SK-N-SH (cell line): Measurements from ENCODE around the gene PDE4B. TPM values are rescaled to one million over a fixed set of nuclear protein-coding genes. Genes with fewer than 3 reads are reported as not detected.

Experiments used
- CTCF ChIA-PET: fragments of 300-600, 350-600 bp; formaldehyde crosslinking; extraction: SDS; loops from one replicate; lab custom pipeline; 2021; lab: Yijun Ruan, JAX
- POLR2A ChIA-PET: fragments of 350-600 bp; sonication (Branson Sonifier 250); formaldehyde crosslinking; extraction: SDS; loops from one replicate; lab custom pipeline; 2020; ENCODE audit warnings: antibody characterized with exemption, inconsistent platforms; lab: Yijun Ruan, JAX
- DNase-seq: peaks from one replicate; pipeline ENCODE4 v3.0.0; 2012
- H2AFZ ChIP-seq: fragments of 200-600 bp; sonication (generic); 2 replicates; pipeline ENCODE4 v1.8.1; 2016; ENCODE audit warnings: antibody characterized with exemption, mild to moderate bottlenecking, low read depth
- H3F3A ChIP-seq: fragments of 200-600 bp; sonication (generic); replicated peaks from 2 replicates; pipeline ENCODE3; 2016; ENCODE audit warnings: antibody characterized with exemption, mild to moderate bottlenecking; ENCODE audit not compliant: insufficient read depth
- H3K27ac ChIP-seq, 2 experiments: fragments of 200-500 bp in 1 of 2; fragments of 200-600 bp in 1 of 2; sonication (Bioruptor generic) in 1 of 2; sonication (generic), shearing (Covaris generic) in 1 of 2; 2 replicates each; pipeline versions ENCODE4 v1.5.1 to v1.6.1; 2014 to 2016; ENCODE audit warnings: low read depth in 2 of 2, inconsistent platforms in 1 of 2, low read length in 1 of 2, mild to moderate bottlenecking in 1 of 2, mixed read lengths in 1 of 2
- H3K27me3 ChIP-seq: fragments of 200-600 bp; sonication (generic), shearing (Covaris generic); 2 replicates; pipeline ENCODE4 v1.6.1; 2016; ENCODE audit warnings: mixed run types; ENCODE audit not compliant: insufficient read depth
- H3K36me3 ChIP-seq, 2 experiments: fragments of 200-500 bp in 1 of 2; fragments of 200-600 bp in 1 of 2; sonication (Bioruptor generic) in 1 of 2; sonication (generic) in 1 of 2; replicated peaks in 1 of 2; 2 replicates each; pipeline versions ENCODE3 to v1.5.1; 2014 to 2016; ENCODE audit warnings: low read length in 1 of 2, mild to moderate bottlenecking in 1 of 2; ENCODE audit not compliant: insufficient read depth in 2 of 2, control insufficient read depth in 1 of 2
- H3K4me1 ChIP-seq, 2 experiments: fragments of 200-500 bp in 1 of 2; fragments of 200-600 bp in 1 of 2; sonication (Bioruptor generic) in 1 of 2; sonication (generic), shearing (Covaris generic) in 1 of 2; 2 replicates each; pipeline versions ENCODE4 v1.5.1 to v1.6.1; 2014 to 2016; ENCODE audit warnings: low read depth in 1 of 2, low read length in 1 of 2, mixed run types in 1 of 2; ENCODE audit not compliant: insufficient read depth in 2 of 2, control insufficient read depth in 1 of 2
- H3K4me2 ChIP-seq: fragments of 200-600 bp; sonication (generic), shearing (Covaris generic); 2 replicates; pipeline ENCODE4 v1.6.1; 2017; ENCODE audit warnings: mixed run types
- H3K4me3 ChIP-seq, 2 experiments: fragments of 200-500 bp in 1 of 2; fragments of 200-600 bp in 1 of 2; sonication (Bioruptor generic) in 1 of 2; sonication (generic), shearing (Covaris generic) in 1 of 2; 2 replicates each; pipeline versions ENCODE4 v1.5.1 to v1.8.1; 2014 to 2016; ENCODE audit warnings: low read depth in 2 of 2, inconsistent platforms in 1 of 2, low read length in 1 of 2, mild to moderate bottlenecking in 1 of 2, mixed read lengths in 1 of 2, moderate library complexity in 1 of 2
- H3K79me2 ChIP-seq: fragments of 200-600 bp; sonication (generic); 2 replicates; pipeline ENCODE4 v1.8.1; 2017; ENCODE audit warnings: mild to moderate bottlenecking; ENCODE audit not compliant: insufficient read depth
- H3K9ac ChIP-seq: fragments of 200-600 bp; sonication (generic); 2 replicates; pipeline ENCODE4 v1.6.1; 2017; ENCODE audit warnings: mixed run types
- H3K9me2 ChIP-seq: fragments of 200-600 bp; sonication (generic); 2 replicates; pipeline ENCODE4 v1.6.1; 2017; ENCODE audit warnings: mixed run types
- H3K9me3 ChIP-seq: fragments of 200-600 bp; sonication (generic); 2 replicates; pipeline ENCODE4 v1.6.1; 2017; ENCODE audit warnings: mixed run types, mild to moderate bottlenecking, moderate library complexity
- H4K20me1 ChIP-seq: fragments of 200-600 bp; sonication (generic); 2 replicates; pipeline ENCODE4 v1.6.1; 2017; ENCODE audit warnings: mild to moderate bottlenecking, mixed run types; ENCODE audit not compliant: insufficient read depth
- CHD2 ChIP-seq: fragments of 150-350 bp; IDR thresholded peaks from 2 replicates; pipeline ENCODE4 v1.6.1; 2018; ENCODE audit warnings: low read length; ENCODE audit not compliant: partially characterized antibody
- EP300 ChIP-seq, 2 experiments: IDR thresholded peaks; 2 replicates each; pipeline versions ENCODE4 v1.4.0 to v1.6.1; 2012; ENCODE audit warnings: borderline replicate concordance in 1 of 2, low read depth in 1 of 2, low read length in 1 of 2
- EZH2phosphoT487 ChIP-seq: fragments of 200-600 bp; sonication (generic); IDR thresholded peaks from 2 replicates; pipeline ENCODE4 v1.6.1; 2017; ENCODE audit warnings: low read depth, mixed run types, mild to moderate bottlenecking, antibody characterized with exemption, moderate library complexity, borderline replicate concordance
- FOSL2 ChIP-seq: IDR thresholded peaks from 2 replicates; pipeline ENCODE4 v1.4.0; 2012; ENCODE audit warnings: low read depth, mild to moderate bottlenecking, moderate library complexity, borderline replicate concordance
- FOXM1 ChIP-seq: IDR thresholded peaks from 2 replicates; pipeline ENCODE4 v1.4.0; 2012; ENCODE audit warnings: low read depth, mild to moderate bottlenecking
- GABPA ChIP-seq: IDR thresholded peaks from 2 replicates; pipeline ENCODE4 v1.4.0; 2012; ENCODE audit warnings: low read depth, mild to moderate bottlenecking
- GATA2 ChIP-seq: sonication (generic); formaldehyde crosslinking; IDR thresholded peaks from 2 replicates; pipeline ENCODE4 v1.5.0; 2020; ENCODE audit warnings: mild to moderate bottlenecking, missing genetic modification reagents
- JUND ChIP-seq: IDR thresholded peaks from 2 replicates; pipeline ENCODE4 v1.4.0; 2012
- MAX ChIP-seq: IDR thresholded peaks from 2 replicates; pipeline ENCODE4 v1.4.0; 2012; ENCODE audit warnings: low read depth
- NFIC ChIP-seq: IDR thresholded peaks from 2 replicates; pipeline ENCODE4 v1.4.0; 2012; ENCODE audit warnings: borderline replicate concordance
- RAD21 ChIP-seq: IDR thresholded peaks from 2 replicates; pipeline ENCODE4 v1.6.1; 2012; ENCODE audit warnings: mild to moderate bottlenecking, low read length
- RCOR1 ChIP-seq: fragments of 150-350 bp; IDR thresholded peaks from 2 replicates; pipeline ENCODE4 v1.6.1; 2017; ENCODE audit warnings: antibody characterized with exemption, low read length
- RXRA ChIP-seq: IDR thresholded peaks from 2 replicates; pipeline ENCODE4 v1.4.0; 2012; ENCODE audit warnings: low read depth, mild to moderate bottlenecking, borderline replicate concordance
- SIN3A ChIP-seq: IDR thresholded peaks from 2 replicates; pipeline ENCODE4 v1.6.1; 2012; ENCODE audit warnings: low read depth, mild to moderate bottlenecking, low read length, moderate library complexity, borderline replicate concordance
- SMC3 ChIP-seq: IDR thresholded peaks from 2 replicates; pipeline ENCODE4 v1.6.1; 2012; ENCODE audit warnings: low read depth, low read length, improper control_type of control experiment
- TEAD4 ChIP-seq: IDR thresholded peaks from 2 replicates; pipeline ENCODE4 v1.4.0; 2012; ENCODE audit warnings: mild to moderate bottlenecking, borderline replicate concordance; ENCODE audit not compliant: insufficient read depth
- YY1 ChIP-seq: IDR thresholded peaks from 2 replicates; pipeline ENCODE4 v1.4.0; 2012; ENCODE audit warnings: low read depth, mild to moderate bottlenecking
- ZBTB33 ChIP-seq: IDR thresholded peaks from 2 replicates; pipeline ENCODE4 v1.4.0; 2012; ENCODE audit warnings: low read depth, borderline replicate concordance
- WGBS: methylation state at CpG from one replicate; pipeline ENCODE4 v1.1.6; 2017; ENCODE audit warnings: low lambda C conversion rate; 5-methylcytosine and 5-hydroxymethylcytosine counted together
- polyA plus RNA-seq, 3 experiments: library from polyadenylated mRNA; depleted of rRNA; stranded (reverse); fragments of >200 nt; gene quantifications; 2 replicates each; pipeline ENCODE4 v1.2.3, GENCODE V29; 2012

The PDE4B gene
- polyA plus RNA-seq, 1 of the 3 experiments (the other 2 are of a cell fraction): 1.9 TPM

- CTCF ChIA-PET: interaction anchor here (1.3 to 1.8 kb wide), 2 partner anchors 106 to 732 kb away, joined by 3 to 5 read pairs; no protein-coding TSS in a partner anchor
- TF ChIP-seq EP300 (IDR thresholded peaks at IDR 0.05; ENCODE audit: borderline replicate concordance in 1 of 2, low read depth in 1 of 2, low read length in 1 of 2) (no peak), RCOR1 (no peak), RXRA (no peak), FOSL2 (no peak), MAX (no peak), CHD2 (no peak), TEAD4 (no peak), RAD21 (no peak)
- H3K4me3 ChIP-seq: peak overlapping the region; percentile 51 to 70
- H3K9me2 ChIP-seq: no peaks in the 10 kb centered on the region
- no peaks in the 10 kb centered on the region for H4K20me1 ChIP-seq
- no peaks in the 10 kb centered on the region for H3K79me2 ChIP-seq
- no peaks in the 10 kb centered on the region for H3K27me3 ChIP-seq
- peak overlapping the region; percentile 42; the same call in 1 of the 2 replicates for H3K9ac ChIP-seq
- H3F3A ChIP-seq: no peaks in the 10 kb centered on the region
- H3K4me2 ChIP-seq: peak overlapping the region; percentile 96
- DNase-seq: peak; percentile 41
- H3K36me3 ChIP-seq: no peaks in the 10 kb centered on the region
- no peak overlapping the region for H3K27ac ChIP-seq
- H2AFZ ChIP-seq: peak overlapping the region; percentile 87
- peaks cover 0 to 14% of the 10 kb centered on the region in 2 experiments; a peak in 1 of 4 replicates for H3K4me1 ChIP-seq
- 16% methylated on average over 17 of the region's 20 CpGs for WGBS
- peaks cover 8% of the 10 kb centered on the region; the same call in 1 of the 2 replicates for H3K9me3 ChIP-seq
- POLR2A ChIA-PET: no interaction called here
These were observed 651 bp downstream of the PDE4B start for GRCh38 chr1:65793359-65793732.

- no peak for DNase-seq
- Histone ChIP-seq H3K9ac (no peak overlapping the region), H3K9me3 (no peaks in the 10 kb centered on the region), H3K27me3 (no peaks in the 10 kb centered on the region), H3K27ac (no peak overlapping the region), H4K20me1 (no peaks in the 10 kb centered on the region), H3F3A (no peaks in the 10 kb centered on the region), H3K4me3 (no peak overlapping the region), H3K79me2 (no peaks in the 10 kb centered on the region), H3K4me2 (no peak overlapping the region), H2AFZ (no peak overlapping the region), H3K9me2 (no peaks in the 10 kb centered on the region), H3K36me3 (no peaks in the 10 kb centered on the region), H3K4me1 (peaks cover 0 to 14% of the 10 kb centered on the region in 2 experiments; a peak in 3 of 4 replicates)
- TF ChIP-seq EZH2phosphoT487: no peak
- no peak for TF ChIP-seq SIN3A
- TF ChIP-seq SMC3: no peak
- TF ChIP-seq FOXM1: no peak
- no peak for TF ChIP-seq YY1
- no peak for TF ChIP-seq GABPA
- TF ChIP-seq NFIC: no peak
- no peak for TF ChIP-seq RXRA
- TF ChIP-seq RCOR1: no peak
- no peak for TF ChIP-seq TEAD4
- no peak for TF ChIP-seq GATA2 (CRISPR knock-in tag)
- TF ChIP-seq JUND: no peak
- TF ChIP-seq ZBTB33: no peak
- WGBS: 31% methylated on average over 2 of the region's 2 CpGs
- ChIA-PET CTCF (interaction anchor here (0.9 to 2.1 kb wide), 2 partner anchors 108 to 365 kb away, joined by 3 to 5 read pairs; no protein-coding TSS in a partner anchor), POLR2A (no interaction called here)
These were observed 2.6 kb downstream of the PDE4B start for GRCh38 chr1:65795311-65795710.
